ENCODE results near the gene OSTN.
"Not testable (repeated sequence)": the region's sequence is repeated elsewhere in the genome, so short reads cannot be mapped to it uniquely, and the experiment has no call there.

Gene OSTN, protein sequence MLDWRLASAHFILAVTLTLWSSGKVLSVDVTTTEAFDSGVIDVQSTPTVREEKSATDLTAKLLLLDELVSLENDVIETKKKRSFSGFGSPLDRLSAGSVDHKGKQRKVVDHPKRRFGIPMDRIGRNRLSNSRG

GRCh38 chr3:191198932-191199331 is at the start of gene OSTN:
TSS of gene OSTN (plus strand) at chr3:191199241. CDS start at chr3:191212533, 13,292 bp downstream.
- DNase-seq, result no peak

GRCh38 chr3:191151653-191152052 is 47.4 kb upstream of the OSTN start:
- DNase-seq, result no peak

GRCh38 chr3:191154827-191155226 is 44.2 kb upstream of the OSTN start:
- DNase-seq, result no peak

DNA sequence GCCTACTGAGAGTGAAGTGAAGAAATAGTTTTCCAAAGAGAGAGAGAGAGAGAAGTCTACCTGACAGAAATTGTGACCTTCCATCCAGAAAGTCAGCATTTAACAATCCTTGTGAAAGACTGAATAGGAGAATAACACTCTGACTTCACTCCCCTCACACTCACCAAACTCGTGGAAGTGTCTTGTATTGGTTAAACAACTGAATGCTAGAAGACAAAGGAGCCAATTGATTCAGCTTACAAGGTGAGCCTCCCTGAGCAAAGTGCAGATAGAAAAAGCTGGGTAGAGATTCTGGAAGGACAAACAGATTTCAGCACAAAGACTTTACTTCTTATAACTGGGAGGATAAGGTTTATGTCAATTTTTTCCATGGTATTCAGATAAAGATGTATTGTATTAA is 40.8 kb upstream of the OSTN start:
- DNase-seq, result no peak

DNA sequence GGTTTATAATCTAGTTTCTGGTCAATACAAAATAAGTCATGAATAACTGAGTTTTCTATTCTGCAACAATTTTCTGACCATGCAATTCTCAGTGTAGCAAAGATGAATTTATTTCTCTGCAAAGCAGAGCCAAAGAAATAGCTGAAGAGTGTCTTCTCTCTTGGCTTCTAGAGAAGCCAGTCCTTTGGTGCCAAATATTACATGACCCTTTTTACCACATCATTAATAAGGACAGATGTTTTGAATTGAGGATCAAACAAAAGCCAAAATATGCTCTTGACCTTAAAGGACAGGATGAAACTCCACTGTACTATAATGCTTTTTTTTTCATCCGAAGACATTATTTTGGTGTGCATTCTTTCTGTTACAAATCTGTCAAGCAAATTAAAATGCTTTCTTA is 40.2 kb upstream of the OSTN start:
- no peak for DNase-seq

GRCh38 chr3:191165802-191166201 is 33.2 kb upstream of the OSTN start:
- DNase-seq, result no peak

GRCh38 chr3:191166368-191166767 is 32.7 kb upstream of the OSTN start:
- DNase-seq, result no peak

- no peak for DNase-seq
Measured at GRCh38 chr3:191169566-191169965, 29.5 kb upstream of the OSTN start.

GRCh38 chr3:191170097-191170496 is 28.9 kb upstream of the OSTN start:
- no peak for DNase-seq

DNA sequence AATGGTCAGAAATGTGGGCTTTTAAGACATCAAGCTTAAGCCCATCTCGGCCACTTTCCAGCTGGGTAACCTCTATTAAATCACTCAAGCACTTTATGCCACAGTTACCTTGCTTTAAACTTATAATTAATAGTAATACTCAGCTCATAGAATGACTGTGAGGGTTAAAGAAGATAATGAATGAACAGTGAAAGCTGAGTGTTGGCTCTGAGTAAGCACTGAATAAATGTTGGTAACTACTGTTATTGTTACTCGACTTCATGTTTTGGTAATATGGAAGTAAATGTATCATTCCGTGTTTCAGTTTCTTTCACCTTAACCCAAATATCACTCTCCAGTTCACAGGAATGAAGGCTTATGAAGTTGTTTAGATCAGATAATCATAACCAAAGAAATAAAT is 23.9 kb upstream of the OSTN start:
- no peak for DNase-seq

GRCh38 chr3:191176038-191176785 is 22.8 kb upstream of the OSTN start:
- no peak for DNase-seq

GRCh38 chr3:191185382-191185781 is 13.7 kb upstream of the OSTN start:
- DNase-seq, result not testable (repeated sequence)

DNA sequence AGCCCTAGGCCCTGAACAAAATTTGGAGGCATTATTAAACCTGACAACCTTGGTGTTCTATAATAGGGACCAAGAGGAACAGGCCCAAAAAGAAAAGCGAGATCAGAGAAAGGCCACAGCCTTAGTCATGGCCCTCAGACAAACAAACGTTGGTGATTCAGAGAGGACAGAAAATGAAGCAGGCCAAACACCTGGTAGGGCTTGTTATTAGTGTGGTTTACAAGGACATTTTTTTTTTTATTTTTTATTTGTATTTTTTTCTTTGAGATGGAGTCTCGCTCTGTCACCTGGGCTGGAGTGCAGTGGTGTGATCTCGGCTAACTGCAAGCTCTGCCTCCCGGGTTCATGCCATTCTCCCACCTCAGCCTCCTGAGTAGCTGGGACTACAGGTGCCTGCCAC is 10.8 kb upstream of the OSTN start:
- not testable (repeated sequence) for DNase-seq

DNA sequence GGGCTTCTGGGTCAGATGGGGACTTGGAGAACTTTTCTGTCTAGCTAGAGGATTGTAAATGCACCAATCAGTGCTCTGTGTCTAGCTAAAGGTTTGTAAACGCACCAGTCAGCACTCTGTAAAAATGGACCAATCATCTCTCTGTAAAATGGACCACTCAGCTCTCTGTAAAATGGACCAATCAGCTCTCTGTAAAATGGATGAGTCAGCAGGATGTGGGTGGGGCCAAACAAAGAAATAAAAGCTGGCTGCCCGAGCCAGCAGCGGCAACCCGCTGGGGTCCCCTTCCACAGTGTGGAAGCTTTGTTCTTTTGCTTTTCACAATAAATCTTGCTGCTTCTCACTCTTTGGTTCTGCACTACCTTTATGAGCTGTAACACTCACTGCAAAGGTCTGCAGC is 6.8 kb upstream of the OSTN start:
- not testable (repeated sequence) for DNase-seq

DNA sequence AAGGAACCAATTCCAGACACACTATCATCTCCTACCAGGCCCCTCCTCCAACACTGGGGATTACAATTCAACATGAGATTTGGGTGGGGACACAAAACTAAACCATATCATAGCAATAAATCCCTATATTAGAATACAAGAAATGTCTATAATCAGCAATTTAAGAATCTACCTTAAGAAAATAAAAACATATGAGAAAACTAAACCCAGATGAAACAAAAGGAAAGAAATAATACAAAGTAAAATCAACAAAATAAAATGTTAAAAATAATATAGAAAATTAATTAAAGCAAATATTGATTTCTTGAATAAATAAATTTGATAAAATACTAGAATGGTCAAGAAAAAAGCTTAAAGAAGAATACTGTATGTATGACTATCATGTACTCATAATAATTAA is 6.1 kb upstream of the OSTN start:
- DNase-seq, result no peak

DNA sequence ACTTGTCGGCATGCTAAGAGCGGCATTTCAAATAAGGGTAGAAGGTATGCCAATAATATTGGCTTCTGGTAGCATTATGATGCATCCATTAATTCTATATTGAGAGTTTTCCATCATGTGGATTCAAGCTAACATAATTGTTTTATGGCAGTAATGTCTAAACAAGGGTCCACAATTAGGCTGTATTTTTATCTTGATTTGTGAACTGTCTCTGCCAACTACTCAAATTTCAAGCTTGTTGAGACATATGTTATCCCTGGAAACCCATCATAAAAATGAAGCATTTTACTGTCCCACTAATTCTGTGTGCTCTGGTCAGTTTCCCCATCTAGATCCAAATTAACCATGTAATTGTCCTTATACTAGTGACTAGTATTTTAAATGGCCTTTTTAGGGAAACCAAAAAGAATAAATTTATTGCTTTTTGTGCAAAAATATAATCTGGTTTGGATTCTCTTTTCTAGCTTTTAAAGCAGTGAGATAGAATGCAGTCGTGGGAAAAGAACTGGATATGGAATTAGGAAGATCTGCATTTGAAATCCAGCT is 1.2 kb upstream of the OSTN start:
- no peak for DNase-seq

GRCh38 chr3:191198480-191198879 is 561 bp upstream of the OSTN start:
- DNase-seq, result no peak

DNA sequence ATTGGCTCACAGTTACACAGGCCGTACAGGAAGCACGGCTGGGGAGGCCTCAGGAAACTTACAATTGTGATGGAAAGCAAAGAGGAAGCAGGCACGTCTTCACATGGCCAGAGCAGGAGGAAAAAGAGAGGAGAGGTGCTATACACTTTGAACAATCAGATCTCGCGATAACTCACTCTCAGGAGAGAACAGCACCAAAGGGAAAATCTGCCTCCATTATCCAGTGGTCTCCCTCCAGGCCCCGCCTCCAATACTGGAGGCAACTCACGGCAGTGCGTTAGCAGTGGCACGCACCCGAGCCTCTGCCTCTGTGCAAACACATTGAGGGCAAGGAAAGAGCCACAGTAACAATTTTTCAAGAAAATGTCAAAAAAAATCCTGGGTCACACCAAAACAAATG is 11.0 kb downstream of the OSTN start:
- no peak for DNase-seq

- DNase-seq, result no peak
Measured at GRCh38 chr3:191216510-191216909, 17.5 kb downstream of the OSTN start.

- no peak for DNase-seq
Measured at GRCh38 chr3:191217301-191217700, 18.3 kb downstream of the OSTN start.

- DNase-seq, result no peak
Measured at GRCh38 chr3:191220908-191221307, 21.9 kb downstream of the OSTN start.

GRCh38 chr3:191221638-191222037 is 22.6 kb downstream of the OSTN start:
- DNase-seq, result no peak

DNA sequence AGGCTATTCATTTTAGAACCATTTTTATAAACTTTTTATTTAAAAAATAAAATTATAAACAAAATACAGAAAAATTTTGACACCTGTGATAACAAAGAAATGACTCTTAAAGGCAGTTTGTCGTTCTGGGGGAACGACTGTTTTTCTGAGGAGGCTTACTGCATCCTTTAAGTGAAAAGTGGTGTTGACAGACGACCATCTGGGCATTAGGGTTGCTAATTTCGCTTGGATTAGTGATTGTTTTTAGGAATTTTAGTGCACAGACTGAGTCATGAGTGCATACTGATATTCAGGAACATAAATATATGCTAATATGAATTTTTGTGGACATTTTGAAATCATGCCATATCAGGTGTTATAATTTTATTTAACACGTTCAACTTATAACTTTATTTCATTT is 28.5 kb downstream of the OSTN start:
- no peak for DNase-seq

GRCh38 chr3:191234216-191234615 is 35.2 kb downstream of the OSTN start:
- DNase-seq, result no peak
